Panc1 (cell line): Measurements from ENCODE around the gene ANAPC1.
"Not testable (repeated sequence)": the region's sequence is repeated elsewhere in the genome, so short reads cannot be mapped to it uniquely, and the experiment has no call there.

ENCODE experiments used
- POLR2AphosphoS5 ChIP-seq: IDR thresholded peaks from 2 replicates; pipeline ENCODE4 v1.6.1; 2012; ENCODE audit warnings: mild to moderate bottlenecking, low read depth, low read length, moderate library complexity
- SIN3A ChIP-seq: IDR thresholded peaks from 2 replicates; pipeline ENCODE4 v1.6.1; 2012; ENCODE audit warnings: low read depth, mild to moderate bottlenecking, low read length, moderate library complexity, borderline replicate concordance; ENCODE audit not compliant: insufficient read depth
- TF ChIP-seq, protein P1 (sequence below): fragments of 450-650 bp; IDR thresholded peaks from 2 replicates; pipeline ENCODE4 v1.5.1; 2017; ENCODE audit warnings: mild to moderate bottlenecking

GRCh38 chr2:111784081-111784480 lies 99.9 kb downstream of the ANAPC1 start:
- TF ChIP-seq, protein P1, sequence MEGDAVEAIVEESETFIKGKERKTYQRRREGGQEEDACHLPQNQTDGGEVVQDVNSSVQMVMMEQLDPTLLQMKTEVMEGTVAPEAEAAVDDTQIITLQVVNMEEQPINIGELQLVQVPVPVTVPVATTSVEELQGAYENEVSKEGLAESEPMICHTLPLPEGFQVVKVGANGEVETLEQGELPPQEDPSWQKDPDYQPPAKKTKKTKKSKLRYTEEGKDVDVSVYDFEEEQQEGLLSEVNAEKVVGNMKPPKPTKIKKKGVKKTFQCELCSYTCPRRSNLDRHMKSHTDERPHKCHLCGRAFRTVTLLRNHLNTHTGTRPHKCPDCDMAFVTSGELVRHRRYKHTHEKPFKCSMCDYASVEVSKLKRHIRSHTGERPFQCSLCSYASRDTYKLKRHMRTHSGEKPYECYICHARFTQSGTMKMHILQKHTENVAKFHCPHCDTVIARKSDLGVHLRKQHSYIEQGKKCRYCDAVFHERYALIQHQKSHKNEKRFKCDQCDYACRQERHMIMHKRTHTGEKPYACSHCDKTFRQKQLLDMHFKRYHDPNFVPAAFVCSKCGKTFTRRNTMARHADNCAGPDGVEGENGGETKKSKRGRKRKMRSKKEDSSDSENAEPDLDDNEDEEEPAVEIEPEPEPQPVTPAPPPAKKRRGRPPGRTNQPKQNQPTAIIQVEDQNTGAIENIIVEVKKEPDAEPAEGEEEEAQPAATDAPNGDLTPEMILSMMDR, result not testable (repeated sequence)
- not testable (repeated sequence) for TF ChIP-seq SIN3A, POLR2AphosphoS5
